ENCODE data around the gene BNIP1.

BNIP1 gene

GRCh38 chr5:173165177-173166016, 21.1 kb downstream of the BNIP1 start:
- no peak for DNase-seq (ENCODE audit: low read depth in 2 of 2)

- DNase-seq (ENCODE audit: low read depth in 2 of 2), result no peak
Observed at GRCh38 chr5:173172166-173172565, 27.8 kb downstream of the BNIP1 start.

GRCh38 chr5:173175523-173175922, 31.2 kb downstream of the BNIP1 start:
- DNase-seq (ENCODE audit: low read depth in 2 of 2), result no peak

GRCh38 chr5:173178369-173178910, 34.1 kb downstream of the BNIP1 start:
- no peak for DNase-seq (ENCODE audit: low read depth in 2 of 2)

- DNase-seq (ENCODE audit: low read depth in 2 of 2), result no peak
Observed at GRCh38 chr5:173180331-173180730, 36.0 kb downstream of the BNIP1 start.

- no peak for DNase-seq (ENCODE audit: low read depth in 2 of 2)
Observed at GRCh38 chr5:173187054-173187743, 42.9 kb downstream of the BNIP1 start.

GRCh38 chr5:173188280-173188679, 43.9 kb downstream of the BNIP1 start:
- no peak for DNase-seq (ENCODE audit: low read depth in 2 of 2)

GRCh38 chr5:173191015-173191414, 46.7 kb downstream of the BNIP1 start:
- DNase-seq (ENCODE audit: low read depth in 2 of 2), result no peak

GRCh38 chr5:173191561-173191960, 47.2 kb downstream of the BNIP1 start:
- no peak for DNase-seq (ENCODE audit: low read depth in 2 of 2)

GRCh38 chr5:173192561-173192960, 48.2 kb downstream of the BNIP1 start:
- DNase-seq (ENCODE audit: low read depth in 2 of 2), result no peak

- no peak for DNase-seq (ENCODE audit: low read depth in 2 of 2)
Observed at GRCh38 chr5:173196133-173196952, 52.0 kb downstream of the BNIP1 start.

GRCh38 chr5:173197375-173197891, 53.1 kb downstream of the BNIP1 start:
- DNase-seq (ENCODE audit: low read depth in 2 of 2), result no peak

- DNase-seq (ENCODE audit: low read depth in 2 of 2), result no peak
Observed at GRCh38 chr5:173198049-173198448, 53.7 kb downstream of the BNIP1 start.

- DNase-seq (ENCODE audit: low read depth in 2 of 2), result no peak
Observed at GRCh38 chr5:173200356-173200755, 56.0 kb downstream of the BNIP1 start.

- no peak for DNase-seq (ENCODE audit: low read depth in 2 of 2)
Observed at GRCh38 chr5:173201636-173202265, 57.4 kb downstream of the BNIP1 start.

- no peak for DNase-seq (ENCODE audit: low read depth in 2 of 2)
Observed at GRCh38 chr5:173202266-173202875, 58.0 kb downstream of the BNIP1 start.

- DNase-seq (ENCODE audit: low read depth in 2 of 2), result no peak
Observed at GRCh38 chr5:173204185-173204979, 60.1 kb downstream of the BNIP1 start.

- DNase-seq (ENCODE audit: low read depth in 2 of 2), result no peak
Observed at GRCh38 chr5:173205916-173206315, 61.6 kb downstream of the BNIP1 start.

GRCh38 chr5:173208296-173208695, 64.0 kb downstream of the BNIP1 start:
- no peak for DNase-seq (ENCODE audit: low read depth in 2 of 2)

- DNase-seq (ENCODE audit: low read depth in 2 of 2), result no peak
Observed at GRCh38 chr5:173210877-173211276, 66.5 kb downstream of the BNIP1 start.
